Glomerular visceral epithelial cell (primary cell): Measurements from ENCODE around the gene KRTAP17-1.

Experiments used
- DNase-seq: peaks from one replicate; pipeline ENCODE4 v3.0.0-alpha.2; 2016; ENCODE audit errors: extremely low spot score

Gene KRTAP17-1

DNA sequence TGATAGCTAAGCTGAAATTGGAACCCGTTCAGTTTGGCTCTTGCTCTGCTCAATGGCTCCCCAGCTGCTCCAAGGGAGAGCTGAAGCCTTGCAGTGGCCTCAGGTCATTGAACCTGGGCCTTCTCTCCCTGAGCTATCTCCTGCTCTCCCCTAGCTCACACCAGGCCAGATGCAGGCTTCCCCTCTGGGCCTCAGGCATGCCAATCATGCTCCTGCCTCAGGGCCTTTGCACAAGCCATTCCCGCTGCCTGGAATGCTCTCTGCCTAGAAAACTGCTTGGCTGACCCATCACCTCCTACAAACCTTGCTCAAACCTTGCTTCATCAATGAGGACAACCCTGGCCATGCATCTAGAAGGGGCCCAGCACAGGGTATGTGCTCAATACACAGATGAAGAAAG is 16.7 kb upstream of the KRTAP17-1 start:
- no peak for DNase-seq

DNA sequence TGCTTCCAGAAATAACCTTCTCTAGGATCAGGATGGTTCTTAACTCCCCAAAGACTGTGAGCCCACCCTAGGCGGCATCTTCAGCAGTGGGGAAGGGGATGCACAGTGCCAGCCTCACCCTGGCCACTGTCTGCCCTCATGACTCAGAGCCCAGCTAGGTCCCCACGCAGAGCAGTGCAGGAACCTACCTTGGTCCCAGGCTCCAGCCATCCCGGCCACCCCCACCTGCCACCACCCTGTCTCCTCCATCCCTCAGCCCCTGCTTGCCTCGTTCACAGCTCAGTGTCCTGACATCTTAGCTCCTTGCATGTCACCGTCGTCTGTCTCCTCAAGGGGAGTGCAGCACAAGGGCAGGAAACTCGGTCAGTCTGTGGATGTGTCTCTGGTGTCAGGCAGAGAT is 16.1 kb upstream of the KRTAP17-1 start:
- DNase-seq: no peak

DNA sequence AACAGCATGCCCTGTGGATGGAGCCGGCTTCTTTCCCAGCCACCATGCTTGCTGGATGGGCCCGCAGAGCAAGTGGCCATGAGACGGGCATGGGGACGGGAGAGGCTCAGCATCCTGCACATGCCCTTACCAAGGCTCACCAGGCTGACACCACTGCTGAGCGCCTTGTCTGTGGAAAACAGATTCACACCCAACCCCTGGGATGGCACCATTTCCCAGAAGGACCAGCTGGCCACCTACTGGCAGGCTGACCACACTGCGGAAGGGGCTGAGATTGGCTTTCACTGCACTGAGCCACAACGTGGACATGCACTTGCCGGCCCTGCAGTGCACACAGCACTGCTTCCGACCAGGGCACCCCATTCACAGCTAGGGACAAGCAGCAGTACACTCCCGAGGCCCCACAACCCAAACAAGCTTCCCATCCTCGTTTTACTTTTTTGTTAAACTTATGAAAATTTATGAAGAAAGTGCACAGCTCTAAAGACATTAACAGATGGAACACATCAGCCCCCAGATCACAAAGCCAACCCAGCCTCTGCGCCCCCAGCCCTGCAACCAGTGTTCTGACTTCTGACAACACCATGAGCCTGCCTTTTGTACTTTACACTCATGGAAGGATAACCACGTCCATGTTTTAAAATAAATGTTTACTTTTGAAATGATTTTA is 13.9 kb upstream of the KRTAP17-1 start:
- peak; percentile 61 for DNase-seq

DNA sequence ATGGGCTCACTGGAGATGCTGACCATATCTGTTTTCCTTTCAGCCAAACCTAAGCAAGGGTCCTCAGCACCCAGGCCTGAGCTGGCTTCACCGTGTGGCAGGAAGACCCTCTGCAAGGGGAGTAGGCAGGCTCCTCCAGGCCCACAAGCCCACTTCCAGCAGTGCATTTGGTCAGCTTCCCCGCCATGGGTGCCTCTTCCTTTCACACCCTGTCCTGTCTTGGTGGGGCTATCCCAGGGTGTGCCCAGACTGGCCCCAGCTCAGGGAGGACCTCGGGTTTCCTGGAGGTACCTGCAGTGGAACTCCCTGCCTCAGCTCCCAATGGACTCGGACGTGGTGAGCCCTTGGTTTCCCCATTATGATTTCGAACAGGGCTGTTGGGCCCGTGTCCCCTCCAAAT is 12.7 kb upstream of the KRTAP17-1 start:
- no peak for DNase-seq

DNA sequence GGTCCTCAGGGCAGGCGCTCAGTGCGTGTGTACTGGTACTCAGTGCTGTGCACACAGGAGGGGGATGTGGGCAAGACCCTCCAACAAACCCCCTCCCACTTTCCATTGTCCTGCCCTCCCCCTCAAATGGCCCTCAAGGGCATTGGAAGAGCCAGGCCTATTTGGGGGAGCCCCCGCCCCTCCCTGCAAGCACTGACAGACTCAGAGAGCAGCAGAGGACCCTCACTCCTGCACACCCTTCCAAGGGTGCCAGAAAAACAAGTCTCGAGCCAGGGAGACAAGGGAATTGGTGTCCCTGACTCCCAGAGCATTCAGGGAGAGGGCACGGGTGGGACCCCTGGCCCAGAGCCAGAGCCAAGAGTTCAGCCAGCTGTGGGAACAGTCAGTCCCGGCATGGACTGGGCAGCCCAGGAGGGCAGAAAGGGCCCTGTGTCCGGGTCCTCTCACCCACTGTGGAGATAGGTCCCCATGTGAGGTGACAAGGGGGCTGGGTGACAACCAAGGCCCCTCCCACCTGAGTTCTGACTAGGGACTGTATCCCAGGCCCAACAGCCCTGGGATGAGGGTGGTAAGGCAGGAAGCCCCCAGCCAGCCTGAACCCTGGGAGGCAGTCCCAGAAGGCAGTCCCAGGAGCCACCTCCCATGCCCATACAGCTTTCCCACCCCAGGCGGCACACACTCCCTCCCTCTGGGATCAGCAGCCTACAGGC is 12.1 kb upstream of the KRTAP17-1 start:
- no peak for DNase-seq

DNA sequence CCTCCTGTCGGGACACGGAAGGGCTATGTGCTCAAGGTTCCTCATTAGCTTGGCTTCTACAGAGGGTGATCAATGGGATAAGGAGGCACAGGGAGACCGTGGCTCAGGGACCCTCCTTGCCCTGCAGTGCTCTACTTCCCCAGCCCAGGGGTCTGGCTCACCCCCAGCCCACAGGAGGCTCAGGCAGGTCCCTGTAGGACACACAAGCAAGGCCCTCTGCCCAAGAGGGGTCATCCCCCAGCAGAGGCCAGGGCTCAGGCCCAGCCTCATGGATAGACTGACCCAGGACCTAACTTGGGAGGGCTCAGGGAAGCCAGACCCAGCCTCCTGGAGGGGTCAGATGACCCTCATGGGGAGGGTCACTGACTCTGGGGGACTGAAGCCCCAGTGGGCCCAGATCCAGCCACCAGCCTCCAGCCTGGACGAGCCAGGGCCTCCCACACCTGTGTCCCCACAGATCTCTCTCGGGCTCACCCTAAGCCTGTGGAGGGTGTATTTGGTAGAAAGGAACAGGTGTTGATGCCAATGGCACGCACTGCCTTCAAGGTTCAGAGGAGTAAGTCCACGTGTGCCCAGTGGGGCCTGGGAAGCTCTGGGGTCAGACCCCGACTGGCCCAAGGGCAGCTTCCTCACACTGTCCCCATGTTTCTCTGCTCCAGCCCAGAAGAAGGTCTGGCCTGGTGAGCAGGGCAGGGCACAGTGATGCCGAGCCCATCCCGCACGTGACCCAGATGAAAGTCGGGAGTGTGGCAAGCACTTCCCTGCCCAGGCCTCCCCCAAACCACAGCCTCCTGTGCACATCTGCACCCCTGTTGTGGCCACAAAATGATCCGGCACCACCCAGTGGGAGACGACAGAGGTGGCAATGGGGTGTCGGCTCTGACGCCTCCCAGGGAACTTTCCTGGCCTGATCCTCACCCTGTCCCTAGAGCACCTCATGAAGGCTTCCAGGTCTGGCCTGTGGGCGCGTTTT is 10.9 kb upstream of the KRTAP17-1 start:
- no peak for DNase-seq

DNA sequence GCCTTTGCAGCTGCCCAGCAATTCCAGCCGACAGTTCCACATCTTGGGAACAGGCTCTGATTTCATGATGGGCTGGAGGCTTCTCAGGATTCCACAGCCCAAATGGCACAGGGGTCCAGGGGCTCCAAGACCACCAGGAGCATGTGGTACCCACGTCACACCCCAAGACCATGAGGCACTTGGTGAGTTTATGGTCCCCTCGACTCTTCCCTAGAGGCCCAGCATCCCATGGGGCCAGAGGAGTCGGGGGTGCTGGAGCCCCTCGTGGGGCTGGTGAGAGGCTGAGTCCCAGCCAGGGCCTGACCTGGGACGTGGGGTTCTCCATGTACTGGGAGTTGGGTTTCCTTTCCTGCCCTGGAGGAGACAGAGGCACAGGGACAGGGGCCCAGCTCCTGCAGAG is 10.1 kb upstream of the KRTAP17-1 start:
- no peak for DNase-seq

DNA sequence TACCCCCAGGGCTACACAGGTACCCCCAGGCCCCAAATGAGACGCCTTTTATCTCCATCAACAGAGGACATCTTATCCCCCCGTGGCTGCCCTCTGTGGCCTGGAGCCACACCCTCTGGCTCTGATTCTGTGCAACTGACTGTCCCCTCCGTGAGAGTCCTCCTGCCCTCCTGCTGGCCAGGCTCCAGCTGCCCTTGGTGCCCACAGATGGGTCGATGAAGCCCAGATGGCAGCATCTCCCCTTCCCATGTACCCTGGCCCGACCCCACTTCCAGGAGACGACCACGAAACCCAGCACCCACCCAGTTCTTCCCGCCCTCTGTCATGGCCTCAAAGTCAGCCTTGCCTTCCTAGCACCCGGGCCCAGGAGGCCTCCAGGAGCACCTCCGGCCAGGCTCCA is 9.6 kb upstream of the KRTAP17-1 start:
- no peak for DNase-seq

DNA sequence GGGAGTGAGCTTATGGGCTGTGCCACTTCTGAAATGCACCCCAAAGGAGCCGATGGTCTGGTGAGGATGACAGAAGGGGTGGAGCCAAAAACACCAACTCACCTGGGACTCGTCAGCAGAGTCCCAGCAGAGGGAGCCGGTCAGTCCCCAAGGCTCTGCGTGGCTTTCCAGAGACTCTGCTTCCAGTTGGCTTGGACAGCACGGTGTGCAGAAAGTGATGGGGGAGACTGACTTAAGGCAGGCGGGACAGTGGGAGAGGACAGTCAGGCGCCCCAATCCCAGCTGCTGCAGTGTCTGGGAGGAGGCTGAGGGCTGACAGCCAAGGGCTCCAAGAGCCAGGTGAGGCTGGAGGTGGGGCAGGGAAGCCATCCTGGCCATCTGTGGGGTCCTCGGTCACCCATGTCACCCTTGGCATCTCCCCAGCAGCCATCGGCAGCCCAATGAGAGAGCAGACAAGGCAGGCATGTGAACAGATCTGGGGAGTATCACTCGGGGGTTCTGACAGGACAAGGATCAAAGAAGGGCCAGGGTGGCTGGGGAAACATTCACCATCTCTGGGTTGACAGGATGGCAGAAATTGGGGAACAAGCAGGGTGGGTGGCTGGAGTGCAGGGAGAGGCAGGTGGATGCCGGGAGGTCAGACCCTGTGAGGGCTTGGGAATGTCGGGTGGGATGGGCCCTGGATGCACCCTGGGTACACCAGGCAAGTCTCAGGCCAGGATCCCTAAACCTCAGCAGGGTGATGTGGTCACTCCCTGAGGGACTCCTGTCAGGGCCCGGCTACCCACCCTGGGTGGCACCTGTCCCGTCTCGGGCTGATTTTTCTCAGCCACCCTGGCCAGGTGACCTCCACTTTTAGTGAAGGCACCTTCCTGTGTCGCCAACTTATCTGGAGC is 8.9 kb upstream of the KRTAP17-1 start:
- peak; percentile 27 for DNase-seq

DNA sequence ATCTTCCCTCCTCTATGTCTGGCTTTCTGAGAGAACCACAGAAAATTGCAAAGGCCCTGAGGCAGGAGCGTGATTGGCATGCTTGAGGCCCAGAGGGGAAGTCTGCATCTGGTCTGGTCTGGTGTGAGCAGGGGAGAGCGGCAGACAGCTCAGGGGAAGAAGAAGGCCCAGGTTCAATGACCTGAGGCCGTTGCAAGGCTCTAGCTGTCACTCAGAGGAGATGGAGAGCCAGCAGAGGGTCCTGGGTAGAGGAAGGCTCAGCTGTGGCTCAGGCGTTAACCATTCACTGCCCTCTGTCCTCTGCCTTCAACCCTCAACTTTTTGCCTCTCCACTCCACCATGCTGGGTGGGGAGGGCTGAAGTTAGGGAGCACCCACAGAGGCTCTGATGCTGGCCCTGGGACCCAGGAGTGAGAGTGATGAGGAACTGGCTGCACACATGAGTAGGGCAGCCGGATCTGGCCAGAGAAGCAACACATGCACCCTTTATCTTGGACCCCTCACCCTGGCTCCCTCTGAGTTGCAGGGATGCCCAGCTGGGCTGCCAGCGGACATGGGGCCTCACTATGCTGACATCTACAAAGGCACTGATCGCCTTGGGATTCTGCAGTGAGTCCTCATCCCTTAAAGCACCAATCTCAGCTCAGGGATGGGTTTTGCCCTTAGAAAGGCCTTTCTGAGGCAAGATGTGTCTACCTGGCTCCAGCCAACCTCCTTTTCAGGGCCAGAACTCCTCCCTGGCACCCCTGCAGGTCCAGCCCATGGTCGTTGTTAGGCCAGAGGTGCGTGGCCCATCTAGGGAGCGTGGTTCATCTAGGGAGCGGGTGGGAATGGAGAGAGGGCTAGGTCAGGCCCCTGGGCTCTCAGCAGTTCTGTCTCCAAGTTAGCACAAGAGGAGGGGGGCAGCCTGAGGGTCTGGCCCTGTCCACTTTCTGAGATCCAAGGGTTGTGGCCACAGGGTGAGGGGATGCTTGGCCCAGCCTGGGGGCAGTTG is 7.7 kb upstream of the KRTAP17-1 start:
- no peak for DNase-seq

DNA sequence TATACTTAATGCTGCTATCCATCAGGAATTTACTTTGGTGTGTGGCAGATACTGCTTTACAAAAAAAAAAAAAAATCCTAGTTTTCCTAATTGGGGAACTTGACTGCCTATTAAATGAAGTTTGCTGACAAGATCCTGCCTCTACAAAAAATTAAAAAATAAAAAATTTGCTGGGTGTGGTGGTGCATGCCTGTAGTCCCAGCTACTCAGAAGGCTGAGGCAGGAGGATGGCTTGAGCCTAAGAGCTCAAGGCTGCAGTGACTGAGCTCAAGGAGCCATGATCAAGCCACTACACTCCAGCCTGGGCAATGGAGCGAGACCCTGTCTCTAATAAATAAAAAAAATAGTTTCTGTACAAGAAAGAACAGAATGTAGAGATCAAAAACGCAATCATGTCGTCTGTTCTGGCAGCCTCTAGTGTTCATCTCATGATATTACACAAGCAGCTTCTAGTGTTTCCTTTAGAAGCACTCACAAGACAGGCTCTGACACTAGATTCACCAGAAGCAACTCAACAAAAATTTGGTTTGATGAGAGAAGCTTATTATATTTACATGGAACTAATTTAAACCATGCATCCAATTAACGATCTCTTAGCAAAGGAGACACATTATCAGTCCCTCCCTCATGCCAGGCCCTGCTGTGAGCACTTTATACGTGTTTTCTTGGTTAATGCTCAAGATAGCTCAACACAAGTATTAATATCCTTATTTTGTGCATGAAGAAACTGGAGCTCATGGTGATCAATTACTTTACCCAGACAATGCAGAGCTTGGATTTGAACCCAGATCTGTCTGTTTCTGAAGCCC is 6.8 kb upstream of the KRTAP17-1 start:
- peak; percentile 70 for DNase-seq

DNA sequence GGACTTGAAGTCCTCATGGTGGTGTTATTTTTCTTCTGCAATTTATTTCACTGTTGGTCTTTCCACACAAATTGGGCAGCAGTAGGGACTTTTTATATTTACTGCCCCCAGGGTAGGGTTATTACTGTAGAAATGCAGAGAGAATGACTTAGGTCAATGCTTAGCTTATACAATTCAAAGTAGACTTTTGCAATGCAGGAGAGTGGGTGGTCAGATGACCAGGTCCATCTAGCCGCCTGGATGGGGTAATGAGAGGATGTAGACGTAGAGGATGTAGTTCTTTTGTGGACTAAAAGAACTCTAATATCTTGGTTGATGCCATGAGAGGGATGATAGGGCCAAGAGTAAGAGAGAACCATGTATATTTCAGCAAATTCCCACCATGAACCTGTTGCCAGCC is 2.7 kb upstream of the KRTAP17-1 start:
- no peak for DNase-seq

DNA sequence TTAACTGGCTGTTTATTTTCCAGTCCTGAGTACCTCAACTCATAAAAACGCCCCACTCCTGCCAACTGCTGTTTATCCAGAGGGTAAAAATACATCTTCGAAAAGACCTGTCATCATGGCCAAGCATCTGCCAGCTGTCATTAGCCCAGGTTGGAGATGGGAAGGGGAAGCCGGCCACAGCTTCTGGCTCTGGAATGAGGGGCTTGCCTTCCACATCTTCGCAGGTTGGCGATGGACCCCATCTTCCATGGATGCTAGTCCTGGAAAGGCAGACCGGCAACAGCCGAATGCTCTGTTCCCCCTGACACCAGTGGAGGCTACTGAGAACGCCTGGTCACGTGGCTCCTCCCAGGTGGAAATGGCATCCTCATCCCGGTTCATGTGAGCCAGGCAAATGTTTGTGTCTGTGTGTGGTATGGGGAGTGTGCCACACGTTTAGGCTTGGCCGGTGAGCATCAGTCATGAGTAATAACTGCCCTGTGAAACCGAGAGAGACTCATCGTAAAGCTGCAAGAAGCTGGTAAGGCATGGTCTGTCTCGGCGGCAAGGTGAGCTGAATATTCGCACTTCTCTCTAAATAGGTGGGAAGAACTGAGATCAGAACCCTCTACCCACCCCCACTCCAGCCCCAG is 420 bp upstream of the KRTAP17-1 start:
- no peak for DNase-seq

DNA sequence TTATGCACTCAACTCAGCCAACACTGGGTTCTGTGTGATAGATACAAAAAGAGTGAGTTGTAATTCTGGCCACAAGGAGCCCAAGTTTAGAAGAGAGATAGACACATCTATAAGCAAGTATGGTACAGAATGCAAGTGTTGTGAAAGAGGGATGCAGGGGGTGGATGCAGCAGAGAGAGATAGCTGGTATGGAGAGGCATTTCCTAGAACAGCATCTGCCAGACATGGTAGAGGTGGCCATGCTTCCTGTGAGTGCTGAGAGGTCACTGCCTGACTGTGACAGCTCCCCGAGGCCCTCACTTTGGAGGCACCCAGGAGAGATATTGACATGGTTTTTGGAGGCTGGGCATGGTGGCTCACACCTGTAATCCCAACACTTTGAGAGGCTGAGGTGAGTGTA is 4.4 kb downstream of the KRTAP17-1 start:
- no peak for DNase-seq

DNA sequence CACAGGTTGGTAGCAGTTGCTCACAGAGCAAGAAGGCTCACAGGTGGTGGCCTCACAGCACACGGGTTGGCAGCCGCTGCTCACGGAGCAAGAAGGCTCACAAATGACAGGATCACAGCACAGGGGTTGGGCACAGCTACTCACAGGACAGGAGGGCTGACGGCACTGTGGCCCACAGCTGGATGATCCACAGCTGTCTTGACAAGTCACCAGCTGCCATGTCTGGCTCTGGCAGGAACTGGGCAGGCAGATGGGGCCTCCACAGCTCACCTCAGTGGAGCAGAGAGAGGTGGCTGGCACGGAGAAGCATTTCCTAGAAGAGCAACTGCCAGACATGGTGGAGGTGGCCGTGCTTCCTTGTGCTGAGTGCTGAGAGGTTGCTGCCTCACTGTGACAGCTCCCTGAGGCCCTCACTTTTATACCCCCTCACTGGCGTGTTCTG is 6.6 kb downstream of the KRTAP17-1 start, which contains the start of gene KRTAP16-1:
Gene KRTAP16-1, minus strand, starts transcription at position 392 of the 442 bp plus-strand sequence. Its CDS starts 56 bp downstream, at position 336.
- no peak for DNase-seq

DNA sequence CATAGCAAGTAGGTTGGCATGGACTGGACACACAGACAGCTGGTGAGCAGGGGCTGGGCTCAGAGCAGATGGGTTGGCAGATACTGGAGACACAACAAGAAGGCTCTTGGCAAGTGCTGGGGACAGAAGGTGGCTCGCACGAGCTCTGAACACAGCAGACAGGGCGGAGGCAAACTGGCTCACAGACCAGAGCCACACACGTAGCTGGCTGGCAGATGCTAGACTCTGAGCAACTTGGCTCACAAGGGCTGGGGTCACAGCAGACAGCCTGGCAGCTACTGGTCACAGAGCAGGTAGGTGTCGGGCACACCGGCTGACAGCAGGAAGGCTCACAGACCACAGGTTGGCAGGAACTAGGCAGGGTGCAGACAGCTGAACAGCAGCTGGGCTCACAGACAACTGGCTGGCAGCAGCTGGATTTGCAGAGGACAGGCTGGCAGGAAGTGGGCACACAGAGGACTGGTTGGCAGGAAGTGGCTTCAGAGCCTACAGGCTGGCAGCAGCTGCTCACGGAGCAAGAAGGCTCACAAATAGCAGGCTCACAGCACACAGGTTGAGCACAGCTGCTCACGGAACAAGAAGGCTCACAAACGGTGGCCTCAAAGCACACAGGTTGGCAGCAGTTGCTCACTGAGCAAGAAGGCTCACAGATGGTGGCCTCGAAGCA is 7.1 kb downstream of the KRTAP17-1 start:
- peak; percentile 57 for DNase-seq

DNA sequence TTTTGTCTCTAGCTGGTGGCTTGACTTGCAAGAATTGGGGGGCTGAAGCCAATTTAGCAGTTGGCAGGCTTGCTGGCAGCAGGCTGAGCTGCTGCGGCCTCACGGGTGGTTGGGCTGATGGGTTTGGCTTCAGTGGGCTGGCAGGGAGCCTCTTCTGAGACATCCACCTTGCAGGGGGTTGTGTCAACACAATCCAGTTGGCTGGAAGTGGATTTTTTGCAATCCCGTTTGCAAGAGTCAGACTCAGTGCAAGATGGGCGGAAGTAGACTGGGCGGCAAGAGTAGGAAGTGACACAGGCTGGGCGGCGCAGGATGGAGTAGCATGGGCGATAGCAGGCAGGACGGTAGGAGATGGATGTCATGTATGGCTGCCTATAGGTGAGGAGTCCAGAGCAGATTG is 7.9 kb downstream of the KRTAP17-1 start:
- DNase-seq: peak; percentile 89

DNA sequence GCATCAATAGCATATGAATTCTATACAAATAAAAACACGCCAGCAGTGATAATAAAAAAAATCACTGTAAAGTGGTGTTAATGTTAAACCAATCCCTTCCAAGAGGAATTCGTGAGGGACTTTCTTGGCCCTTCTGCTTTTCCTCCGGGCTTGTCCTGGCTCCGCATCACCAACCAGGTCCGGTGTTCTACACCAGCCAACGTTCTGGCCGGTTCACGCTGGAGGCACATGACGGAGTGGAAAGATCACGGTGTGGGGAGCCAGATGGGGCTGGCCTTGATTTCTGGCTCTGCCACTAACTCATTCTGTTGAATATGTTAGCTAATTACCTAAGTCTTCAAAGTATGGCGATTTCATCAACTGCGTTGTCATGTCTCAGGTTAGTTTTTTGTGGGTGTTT is 11.4 kb downstream of the KRTAP17-1 start:
- DNase-seq: no peak
